Activated T-helper 1 cell treated with anti-CD3 and anti-CD28 coated beads, Interleukin-12 subunit alpha, Interleukin-12 subunit beta, Interleukin-2, Interleukin-4 antibody, amounts not matched to agents 30 ng/mL and 10 ng/mL and 1 ng/mL, durations not matched to agents 14 hours and 24 hours and 36 hours (primary cell): ENCODE results near the gene DHRS2. TPM values are rescaled to one million over a fixed set of nuclear protein-coding genes. Genes with fewer than 3 reads are reported as not detected.
"Not testable (repeated sequence)": the region's sequence is repeated elsewhere in the genome, so short reads cannot be mapped to it uniquely, and the experiment has no call there.

Experiments
- DNase-seq: peaks from one replicate; pipeline ENCODE4 v3.0.0; 2021; ENCODE audit warnings: low spot score
- H3K27ac Mint-ChIP-seq: one replicate; pipeline ENCODE4 v1.8.0; 2021; ENCODE audit warnings: mild to moderate bottlenecking, mixed read lengths
- H3K27me3 Mint-ChIP-seq: one replicate; pipeline ENCODE4 v1.8.0; 2022; ENCODE audit warnings: mild to moderate bottlenecking, moderate library complexity, mixed read lengths; ENCODE audit not compliant: insufficient read depth
- H3K36me3 Mint-ChIP-seq: one replicate; pipeline ENCODE4 v1.8.0; 2021; ENCODE audit warnings: low read depth, mixed read lengths
- H3K4me1 Mint-ChIP-seq: one replicate; pipeline ENCODE4 v1.8.0; 2021; ENCODE audit warnings: low read depth, mixed read lengths
- H3K4me3 Mint-ChIP-seq: one replicate; pipeline ENCODE4 v1.8.0; 2021; ENCODE audit warnings: mild to moderate bottlenecking, moderate library complexity, mixed read lengths
- H3K9me3 Mint-ChIP-seq: one replicate; pipeline ENCODE4 v1.8.0; 2021; ENCODE audit warnings: mixed read lengths
- intact Hi-C: fragments of 100-400 bp; cut with micrococcal nuclease; formaldehyde crosslinking; loops from one replicate; pipeline ENCODE4 v1.15.1; 2024
- total RNA-seq: library from RNA; stranded (reverse); gene quantifications from 2 replicates; pipeline ENCODE4 v1.2.3, GENCODE V29; 2022

The DHRS2 gene
- total RNA-seq, 1 donor from 2014 or later, result 1.6 TPM

DNA sequence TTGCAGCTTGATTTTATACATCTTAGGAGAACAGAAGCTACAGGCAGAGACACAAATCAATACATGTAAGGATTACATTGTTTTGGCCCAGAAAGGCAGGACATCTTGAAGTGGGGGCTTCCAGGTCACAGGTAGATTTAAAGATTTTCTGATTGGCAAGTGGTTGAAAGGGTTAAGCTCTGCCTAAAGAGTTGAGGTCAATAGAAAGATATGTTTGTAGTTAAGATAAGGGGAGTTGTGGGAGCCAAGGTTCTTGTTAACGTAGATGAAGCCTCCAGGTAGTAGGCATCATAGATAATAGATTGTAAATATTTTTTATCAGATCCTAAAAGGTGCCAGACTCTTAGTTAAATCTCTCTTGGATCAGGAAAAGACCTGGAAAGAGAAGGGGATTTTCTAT, 5.5 kb upstream of the DHRS2 start:
- peaks cover 2% of the 10 kb centered on the region for H3K27me3 Mint-ChIP-seq
- H3K4me1 Mint-ChIP-seq, result peaks cover 16% of the 10 kb centered on the region
- no peaks in the 10 kb centered on the region for H3K9me3 Mint-ChIP-seq
- intact Hi-C loops, result no loop called here
- DNase-seq, result no peak
- no peak overlapping the region for H3K4me3 Mint-ChIP-seq
- no peaks in the 10 kb centered on the region for H3K36me3 Mint-ChIP-seq
- H3K27ac Mint-ChIP-seq, result no peak overlapping the region

DNA sequence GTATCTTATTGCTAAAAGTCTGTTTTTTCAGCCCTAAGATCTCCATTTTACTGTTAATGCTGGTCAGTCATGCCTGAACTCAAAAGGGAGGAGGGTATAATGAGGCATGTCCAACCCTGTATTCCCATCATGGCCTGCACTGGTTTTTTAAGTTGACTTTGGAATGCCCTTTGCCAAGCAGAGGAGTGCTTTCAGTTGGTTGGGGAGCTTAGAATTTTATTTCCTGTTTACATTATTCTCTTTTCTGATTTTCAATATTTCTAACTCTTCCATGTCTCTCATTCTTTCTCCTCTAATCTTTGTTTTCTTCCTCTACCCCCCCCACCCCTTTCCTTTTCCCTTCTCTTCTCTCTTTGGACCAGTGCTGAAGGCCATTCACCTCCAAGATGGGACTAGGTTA, 4.9 kb upstream of the DHRS2 start:
- Mint-ChIP-seq H3K4me1 (peaks cover 16% of the 10 kb centered on the region), H3K4me3 (no peak overlapping the region), H3K27me3 (peaks cover 2% of the 10 kb centered on the region), H3K9me3 (no peaks in the 10 kb centered on the region), H3K27ac (no peak overlapping the region), H3K36me3 (no peaks in the 10 kb centered on the region)
- intact Hi-C loops, result no loop called here
- no peak for DNase-seq

DNA sequence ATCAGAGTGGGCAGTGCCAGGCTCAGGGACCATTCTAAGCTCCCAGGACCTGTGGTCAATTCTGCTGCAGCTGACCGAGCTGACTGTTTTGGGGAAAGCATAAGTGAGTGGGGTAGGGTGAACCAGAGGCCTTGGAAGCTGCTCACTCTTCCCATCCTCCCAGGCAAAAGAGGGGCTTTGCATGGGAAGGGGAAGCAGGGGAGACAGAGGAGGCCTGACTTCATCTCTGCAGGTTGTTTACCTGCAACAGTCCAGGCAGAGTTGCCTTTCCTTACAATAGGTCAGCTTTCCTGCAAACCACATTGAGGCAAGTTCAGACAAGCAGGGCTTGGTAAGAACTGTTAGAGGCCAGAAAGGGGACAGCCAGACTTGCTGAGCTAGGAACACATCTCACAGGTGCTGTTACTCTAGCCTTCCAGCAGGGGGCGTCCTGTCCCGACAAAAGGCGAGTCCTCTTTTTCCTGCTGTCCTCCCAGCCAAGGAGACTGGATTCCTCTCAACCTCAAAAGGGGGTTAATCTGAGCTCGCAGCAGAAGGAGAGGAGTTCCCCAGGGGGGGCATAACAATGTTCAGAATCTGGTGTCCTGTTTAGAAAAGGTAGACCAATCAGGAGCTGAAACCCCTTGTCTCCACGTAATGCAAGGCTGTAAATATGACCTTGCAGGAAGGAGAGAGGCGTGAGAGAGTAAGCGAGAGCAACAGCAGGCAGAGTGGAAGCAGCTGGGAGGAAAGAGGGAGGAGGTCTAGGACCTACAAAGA, 4.3 kb upstream of the DHRS2 start:
- peaks cover 2% of the 10 kb centered on the region for H3K27me3 Mint-ChIP-seq
- intact Hi-C loops, result loop anchor here (1.0 to 2.0 kb wide), 4 partner anchors 43 to 323 kb away; no protein-coding TSS in a partner anchor
- H3K4me1 Mint-ChIP-seq, result peaks cover 16% of the 10 kb centered on the region
- peak; percentile 53 for DNase-seq
- H3K27ac Mint-ChIP-seq, result no peak overlapping the region
- H3K9me3 Mint-ChIP-seq, result no peaks in the 10 kb centered on the region
- H3K4me3 Mint-ChIP-seq, result peak overlapping the region; percentile 16
- H3K36me3 Mint-ChIP-seq, result no peaks in the 10 kb centered on the region

- Mint-ChIP-seq H3K27me3 (peaks cover 2% of the 10 kb centered on the region), H3K9me3 (no peaks in the 10 kb centered on the region), H3K36me3 (no peaks in the 10 kb centered on the region), H3K4me1 (peaks cover 16% of the 10 kb centered on the region), H3K27ac (no peak overlapping the region), H3K4me3 (no peak overlapping the region)
- DNase-seq, result no peak
- intact Hi-C loops, result loop anchor here (1.0 to 2.0 kb wide), 4 partner anchors 43 to 322 kb away; no protein-coding TSS in a partner anchor
Measured at GRCh38 chr14:23632461-23633159, 3.6 kb upstream of the DHRS2 start.

DNA sequence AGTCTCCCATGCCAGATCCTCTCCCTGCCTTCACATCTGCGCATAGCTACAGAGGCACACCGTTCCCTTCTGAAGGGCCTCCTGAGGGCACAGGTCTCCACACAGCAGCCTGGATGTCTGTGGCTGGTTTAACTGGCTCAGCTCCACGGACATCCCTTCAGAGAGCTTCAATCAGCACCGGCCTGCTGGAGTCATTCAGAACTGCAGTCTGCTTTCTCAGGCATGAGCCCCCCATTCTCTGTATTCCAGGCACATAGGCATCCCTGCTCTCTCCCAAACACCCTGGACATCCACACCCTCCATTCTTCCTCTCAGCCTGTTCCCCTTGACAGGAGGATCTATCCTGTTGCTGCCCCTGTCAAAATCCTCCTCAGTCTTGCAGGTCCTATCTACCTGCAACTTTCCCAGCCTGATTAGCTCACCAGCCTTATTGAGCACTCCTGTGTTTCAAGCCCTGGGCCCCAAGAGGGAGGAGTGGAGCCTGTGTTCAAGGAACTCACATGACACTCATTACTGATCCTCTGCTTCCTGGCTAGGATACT, 2.9 kb upstream of the DHRS2 start:
- H3K9me3 Mint-ChIP-seq, result no peaks in the 10 kb centered on the region
- H3K4me3 Mint-ChIP-seq, result no peak overlapping the region
- H3K27ac Mint-ChIP-seq, result no peak overlapping the region
- intact Hi-C loops, result loop anchor here (2.0 kb wide), 1 partner anchor 322 kb away; no protein-coding TSS in a partner anchor
- H3K4me1 Mint-ChIP-seq, result peaks cover 16% of the 10 kb centered on the region
- no peaks in the 10 kb centered on the region for H3K36me3 Mint-ChIP-seq
- H3K27me3 Mint-ChIP-seq, result peaks cover 2% of the 10 kb centered on the region
- DNase-seq, result no peak

DNA sequence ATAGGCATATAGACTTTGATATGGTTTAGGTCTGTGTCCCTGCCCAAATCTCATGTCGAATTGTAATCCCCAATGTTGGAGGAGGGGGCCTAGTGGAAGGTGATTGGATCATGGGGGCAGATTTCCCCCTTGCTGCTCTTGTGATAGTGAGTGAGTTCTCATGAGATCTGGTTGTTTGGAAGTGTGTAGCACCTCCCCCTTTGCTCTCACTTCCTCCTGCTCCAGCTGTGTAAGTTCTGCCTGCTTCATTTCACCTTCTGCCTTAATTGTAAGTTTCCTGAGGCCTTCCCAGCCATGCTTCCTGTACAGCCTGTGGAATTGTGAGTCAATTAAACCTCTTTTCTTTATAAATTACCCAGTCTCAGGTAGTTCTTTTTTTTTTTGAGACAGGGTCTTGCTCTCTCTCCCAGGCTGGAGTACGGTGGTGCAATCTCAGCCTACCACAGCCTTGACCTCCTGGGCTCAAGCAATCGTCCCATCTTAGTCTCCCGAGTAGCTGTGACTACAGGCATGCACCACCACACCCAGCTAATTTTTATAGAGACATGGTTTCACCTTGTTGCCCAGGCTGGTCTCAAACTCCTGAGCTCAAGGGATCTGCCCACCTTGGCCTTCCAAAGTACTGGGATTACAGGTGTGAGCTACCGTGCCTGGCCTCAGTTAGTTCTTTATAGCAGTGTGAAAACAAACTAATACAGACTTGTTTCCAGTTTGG, 1.3 kb upstream of the DHRS2 start:
- H3K9me3 Mint-ChIP-seq, DNase-seq, H3K36me3 Mint-ChIP-seq, H3K4me3 Mint-ChIP-seq, H3K27ac Mint-ChIP-seq, H3K27me3 Mint-ChIP-seq, intact Hi-C loops: not testable (repeated sequence)
- H3K4me1 Mint-ChIP-seq, result peaks cover 14% of the 10 kb centered on the region

- DNase-seq, H3K4me3 Mint-ChIP-seq, H3K27ac Mint-ChIP-seq, H3K36me3 Mint-ChIP-seq, H3K27me3 Mint-ChIP-seq, intact Hi-C loops, H3K9me3 Mint-ChIP-seq, H3K4me1 Mint-ChIP-seq: not testable (repeated sequence)
Measured at GRCh38 chr14:23637312-23637654, 1.1 kb downstream of the DHRS2 start.

- H3K27ac Mint-ChIP-seq, H3K4me3 Mint-ChIP-seq, H3K9me3 Mint-ChIP-seq, H3K4me1 Mint-ChIP-seq, DNase-seq, intact Hi-C loops, H3K36me3 Mint-ChIP-seq, H3K27me3 Mint-ChIP-seq: not testable (repeated sequence)
Measured at GRCh38 chr14:23637655-23638413, 1.7 kb downstream of the DHRS2 start.

DNA sequence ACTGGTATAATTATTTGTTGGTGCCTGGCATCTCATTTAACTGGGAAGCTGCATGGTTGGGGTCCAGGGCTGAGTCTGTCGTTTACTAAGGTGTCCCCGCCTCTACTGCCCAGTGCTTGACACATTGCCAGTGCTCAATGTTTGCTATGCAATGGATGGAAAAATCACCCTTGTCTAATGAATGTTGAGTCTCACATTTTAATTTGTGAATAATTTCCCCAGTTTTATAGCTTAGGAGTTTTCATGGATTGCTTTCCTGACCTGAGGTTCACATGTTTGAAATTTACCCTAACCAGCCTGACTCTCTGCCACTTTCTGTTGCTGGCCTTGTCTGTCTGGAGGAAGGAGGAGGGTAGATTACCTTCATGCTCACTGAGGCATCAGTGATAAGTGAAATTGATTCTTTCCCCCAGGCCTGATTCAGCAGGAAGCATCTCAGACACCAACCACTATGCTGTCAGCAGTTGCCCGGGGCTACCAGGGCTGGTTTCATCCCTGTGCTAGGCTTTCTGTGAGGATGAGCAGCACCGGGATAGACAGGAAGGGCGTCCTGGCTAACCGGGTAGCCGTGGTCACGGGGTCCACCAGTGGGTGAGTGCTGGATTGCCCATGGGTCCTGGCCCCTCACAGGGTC, 2.4 kb downstream of the DHRS2 start:
- no peak overlapping the region for H3K27ac Mint-ChIP-seq
- no peaks in the 10 kb centered on the region for H3K4me1 Mint-ChIP-seq
- H3K27me3 Mint-ChIP-seq, result no peaks in the 10 kb centered on the region
- intact Hi-C loops, result no loop called here
- H3K9me3 Mint-ChIP-seq, result no peaks in the 10 kb centered on the region
- no peak overlapping the region for H3K4me3 Mint-ChIP-seq
- no peaks in the 10 kb centered on the region for H3K36me3 Mint-ChIP-seq
- no peak for DNase-seq

GRCh38 chr14:23639048-23639890, 3.1 kb downstream of the DHRS2 start:
- Mint-ChIP-seq H3K9me3 (no peaks in the 10 kb centered on the region), H3K4me3 (no peak overlapping the region), H3K36me3 (no peaks in the 10 kb centered on the region), H3K4me1 (no peaks in the 10 kb centered on the region), H3K27ac (no peak overlapping the region), H3K27me3 (no peaks in the 10 kb centered on the region)
- intact Hi-C loops, result no loop called here
- DNase-seq, result no peak

GRCh38 chr14:23639891-23640523, 3.8 kb downstream of the DHRS2 start:
- H3K4me1 Mint-ChIP-seq, result no peaks in the 10 kb centered on the region
- H3K4me3 Mint-ChIP-seq, result no peak overlapping the region
- intact Hi-C loops, result no loop called here
- H3K27ac Mint-ChIP-seq, result no peak overlapping the region
- no peaks in the 10 kb centered on the region for H3K36me3 Mint-ChIP-seq
- no peaks in the 10 kb centered on the region for H3K27me3 Mint-ChIP-seq
- H3K9me3 Mint-ChIP-seq, result no peaks in the 10 kb centered on the region
- DNase-seq, result no peak
